Trophoblast cell (in vitro differentiated cells and primary cell): ENCODE data around the gene NCS1.
A peak's percentile ranks its signal among the peaks of the same experiment; 100 is the strongest.

Experiments used
- DNase-seq, 2 donors: peaks; one replicate each; pipeline ENCODE4 v3.0.0-alpha.2; 2016
- H2AFZ ChIP-seq: 2 replicates; pipeline ENCODE4 v1.6.1; 2013; ENCODE audit warnings: low read length, moderate library complexity, mild to moderate bottlenecking; ENCODE audit not compliant: insufficient read depth, poor library complexity
- H2AK5ac ChIP-seq: 2 replicates; pipeline ENCODE4 v1.6.1; 2013; ENCODE audit warnings: mild to moderate bottlenecking, low read length
- H2BK120ac ChIP-seq: 2 replicates; pipeline ENCODE4 v1.6.1; 2013; ENCODE audit warnings: low read length, mild to moderate bottlenecking, moderate library complexity; ENCODE audit not compliant: insufficient read depth, poor library complexity
- H2BK12ac ChIP-seq: 2 replicates; pipeline ENCODE4 v1.6.1; 2013; ENCODE audit warnings: mild to moderate bottlenecking, low read length, moderate library complexity
- H2BK5ac ChIP-seq: 2 replicates; pipeline ENCODE4 v1.6.1; 2013; ENCODE audit warnings: low read length, low read depth, moderate library complexity, mild to moderate bottlenecking; ENCODE audit not compliant: poor library complexity
- H3K14ac ChIP-seq: 2 replicates; pipeline ENCODE4 v1.6.1; 2013; ENCODE audit warnings: mild to moderate bottlenecking, low read length
- H3K18ac ChIP-seq: 2 replicates; pipeline ENCODE4 v1.6.1; 2013; ENCODE audit warnings: mild to moderate bottlenecking, low read length
- H3K23ac ChIP-seq: 2 replicates; pipeline ENCODE4 v1.6.1; 2013; ENCODE audit warnings: low read length
- H3K27ac ChIP-seq: 2 replicates; pipeline ENCODE4 v1.5.1; 2013; ENCODE audit warnings: low read depth, mild to moderate bottlenecking, inconsistent platforms, low read length, moderate library complexity
- H3K27me3 ChIP-seq: 2 replicates; pipeline ENCODE4 v1.6.1; 2013; ENCODE audit warnings: inconsistent platforms, mild to moderate bottlenecking, low read length, moderate library complexity; ENCODE audit not compliant: insufficient read depth
- H3K36me3 ChIP-seq, 2 experiments: 1 replicate in 1 of 2; 2 replicates in 1 of 2; pipeline ENCODE4 v1.6.1; 2013; ENCODE audit warnings: low read length in 2 of 2, mild to moderate bottlenecking in 2 of 2, moderate library complexity in 1 of 2; ENCODE audit not compliant: insufficient read depth in 2 of 2, control insufficient read depth in 1 of 2
- H3K4ac ChIP-seq: 2 replicates; pipeline ENCODE4 v1.6.1; 2013; ENCODE audit warnings: low read depth, mild to moderate bottlenecking, low read length, moderate library complexity
- H3K4me1 ChIP-seq, 2 experiments: 1 replicate in 1 of 2; 2 replicates in 1 of 2; pipeline ENCODE4 v1.6.1; 2013; ENCODE audit warnings: low read length in 2 of 2, mild to moderate bottlenecking in 2 of 2, moderate library complexity in 1 of 2; ENCODE audit not compliant: insufficient read depth in 2 of 2, control insufficient read depth in 1 of 2
- H3K4me2 ChIP-seq: 2 replicates; pipeline ENCODE4 v1.6.1; 2013; ENCODE audit warnings: inconsistent platforms, mild to moderate bottlenecking, low read length, moderate library complexity
- H3K4me3 ChIP-seq: 2 replicates; pipeline ENCODE4 v1.5.1; 2013; ENCODE audit warnings: mild to moderate bottlenecking, low read depth, low read length, inconsistent platforms
- H3K79me1 ChIP-seq: one replicate; pipeline ENCODE4 v1.6.1; 2013; ENCODE audit warnings: low read length
- H3K79me2 ChIP-seq: 2 replicates; pipeline ENCODE4 v1.6.1; 2013; ENCODE audit warnings: low read length, mild to moderate bottlenecking; ENCODE audit not compliant: control insufficient read depth, insufficient read depth, poor library complexity
- H3K9ac ChIP-seq: 2 replicates; pipeline ENCODE4 v1.6.1; 2013; ENCODE audit warnings: mild to moderate bottlenecking, low read length
- H3K9me3 ChIP-seq: 2 replicates; pipeline ENCODE4 v1.6.1; 2013; ENCODE audit warnings: low read depth, mild to moderate bottlenecking, control low read depth, inconsistent platforms, low read length; ENCODE audit not compliant: insufficient read depth
- H4K12ac ChIP-seq: 2 replicates; pipeline ENCODE4 v1.6.1; 2013; ENCODE audit warnings: low read depth, mild to moderate bottlenecking, low read length, moderate library complexity
- H4K8ac ChIP-seq: 2 replicates; pipeline ENCODE4 v1.6.1; 2013; ENCODE audit warnings: low read depth, mild to moderate bottlenecking, low read length, moderate library complexity
- H4K91ac ChIP-seq: one replicate; pipeline ENCODE4 v1.6.1; 2013; ENCODE audit warnings: low read depth, mild to moderate bottlenecking, low read length, moderate library complexity
- WGBS: extraction: QIAGEN DNeasy Blood & Tissue Kit; methylation state at CpG from one replicate; pipeline ENCODE4 v1.1.7; 2013; ENCODE audit warnings: missing lambda C conversion rate; ENCODE audit not compliant: insufficient read length, insufficient coverage; ENCODE audit errors: extremely low coverage; 5-methylcytosine and 5-hydroxymethylcytosine counted together

Gene NCS1

GRCh38 chr9:130239363-130239695, 67.1 kb downstream of the NCS1 start:
- no peak overlapping the region for H3K4me3 ChIP-seq
- DNase-seq, result no peak
- no peak overlapping the region for H3K27ac ChIP-seq
- H3K36me3 ChIP-seq, result peaks cover 9 to 12% of the 10 kb centered on the region in 2 experiments
- H2BK12ac ChIP-seq, result no peak overlapping the region
- no peak overlapping the region for H3K4ac ChIP-seq
- no peak overlapping the region for H4K91ac ChIP-seq
- no peaks in the 10 kb centered on the region for H3K9me3 ChIP-seq
- H4K8ac ChIP-seq, result no peak overlapping the region
- H2BK5ac ChIP-seq, result no peak overlapping the region
- no peak overlapping the region for H3K23ac ChIP-seq
- no CpG with 5 or more reads among the region's 3 CpGs for WGBS
- no peaks in the 10 kb centered on the region for H3K79me1 ChIP-seq
- H4K12ac ChIP-seq, result no peak overlapping the region
- no peak overlapping the region for H3K9ac ChIP-seq
- peaks cover 2% of the 10 kb centered on the region in 2 experiments for H3K4me1 ChIP-seq
- H2AK5ac ChIP-seq, result no peak overlapping the region
- H3K14ac ChIP-seq, result no peak overlapping the region
- H3K4me2 ChIP-seq, result no peak overlapping the region
- H3K27me3 ChIP-seq, result no peaks in the 10 kb centered on the region
- no peak overlapping the region for H3K18ac ChIP-seq
- no peak overlapping the region for H2AFZ ChIP-seq
- H3K79me2 ChIP-seq, result no peaks in the 10 kb centered on the region
- H2BK120ac ChIP-seq, result no peak overlapping the region

- no CpG with 5 or more reads among the region's 9 CpGs for WGBS
- Histone ChIP-seq H3K79me1 (no peaks in the 10 kb centered on the region), H3K9me3 (no peaks in the 10 kb centered on the region), H3K79me2 (no peaks in the 10 kb centered on the region), H3K4me2 (no peak overlapping the region), H2AFZ (no peak overlapping the region), H4K91ac (no peak overlapping the region), H3K14ac (no peak overlapping the region), H2AK5ac (no peak overlapping the region), H3K18ac (no peak overlapping the region), H2BK12ac (no peak overlapping the region), H3K36me3 (peaks cover 6 to 8% of the 10 kb centered on the region in 2 experiments), H3K27ac (no peak overlapping the region), H3K27me3 (no peaks in the 10 kb centered on the region), H4K8ac (no peak overlapping the region), H2BK120ac (no peak overlapping the region), H3K4me3 (no peak overlapping the region), H3K4ac (no peak overlapping the region), H3K4me1 (peaks cover 2% of the 10 kb centered on the region in 2 experiments), H3K23ac (no peak overlapping the region), H4K12ac (no peak overlapping the region), H3K9ac (no peak overlapping the region), H2BK5ac (no peak overlapping the region)
- DNase-seq, result peak in 1 of 2 donors; percentile 11
Observed at GRCh38 chr9:130239741-130240241, 67.6 kb downstream of the NCS1 start.

GRCh38 chr9:130240410-130241197, 68.4 kb downstream of the NCS1 start:
- Histone ChIP-seq H4K8ac (peak overlapping the region; percentile 79), H3K27ac (no peak overlapping the region), H3K4ac (no peak overlapping the region), H2AK5ac (peak overlapping the region; percentile 18), H3K4me3 (no peak overlapping the region), H2BK120ac (no peak overlapping the region), H2BK5ac (no peak overlapping the region), H3K79me2 (no peaks in the 10 kb centered on the region), H4K12ac (peak overlapping the region; percentile 47), H4K91ac (peak overlapping the region; percentile 30), H3K9ac (no peak overlapping the region), H3K79me1 (no peaks in the 10 kb centered on the region), H2BK12ac (no peak overlapping the region), H3K4me1 (peaks cover 2% of the 10 kb centered on the region in 2 experiments), H2AFZ (no peak overlapping the region), H3K9me3 (no peaks in the 10 kb centered on the region), H3K14ac (no peak overlapping the region), H3K18ac (no peak overlapping the region), H3K23ac (no peak overlapping the region), H3K27me3 (no peaks in the 10 kb centered on the region), H3K4me2 (no peak overlapping the region), H3K36me3 (peaks cover 3% of the 10 kb centered on the region in 2 experiments)
- DNase-seq, result peak; percentile 37 to 75
- WGBS, result no CpG with 5 or more reads among the region's 5 CpGs

GRCh38 chr9:130241198-130241535, 69.0 kb downstream of the NCS1 start:
- Histone ChIP-seq H3K4ac (no peak overlapping the region), H3K9me3 (no peaks in the 10 kb centered on the region), H3K4me1 (peaks cover 2% of the 10 kb centered on the region in 2 experiments), H4K91ac (peak overlapping the region; percentile 30), H2BK120ac (no peak overlapping the region), H2BK12ac (no peak overlapping the region), H3K4me3 (no peak overlapping the region), H3K27ac (no peak overlapping the region), H3K79me1 (no peaks in the 10 kb centered on the region), H3K79me2 (no peaks in the 10 kb centered on the region), H2AK5ac (peak overlapping the region; percentile 18), H3K36me3 (peaks cover 3% of the 10 kb centered on the region in 2 experiments), H3K18ac (no peak overlapping the region), H3K9ac (no peak overlapping the region), H4K8ac (peak overlapping the region; percentile 79), H4K12ac (peak overlapping the region; percentile 47), H2AFZ (no peak overlapping the region), H2BK5ac (no peak overlapping the region), H3K23ac (no peak overlapping the region), H3K4me2 (no peak overlapping the region), H3K27me3 (no peaks in the 10 kb centered on the region), H3K14ac (no peak overlapping the region)
- WGBS, result no CpG with 5 or more reads among the region's 1 CpG
- DNase-seq, result no peak
